Calu3 (cell line): ENCODE measurements around the gene WNT5A. TPM values are rescaled to one million over a fixed set of nuclear protein-coding genes. Genes with fewer than 3 reads are reported as not detected.

Source experiments
- BruUV-seq: library from RNA; stranded (reverse); fragments of 400-500 nt; replicated peaks from 2 replicates; lab custom pipeline; 2021; lab: Mats Ljungman, UMichigan
- CTCF ChIA-PET: fragments of 300-600 bp; sonication (Branson Sonifier 250); formaldehyde crosslinking; loops from one replicate; lab custom pipeline; 2022; ENCODE audit warnings: antibody characterized with exemption; lab: Charles Lee
- DNase-seq: peaks from one replicate; pipeline ENCODE4 v3.0.0; 2022
- H3K27ac Mint-ChIP-seq: one replicate; pipeline ENCODE4 v1.8.0; 2022; ENCODE audit warnings: mixed read lengths; ENCODE audit not compliant: unreplicated experiment
- H3K27me3 Mint-ChIP-seq: one replicate; pipeline ENCODE4 v1.8.0; 2022; ENCODE audit warnings: mixed read lengths; ENCODE audit not compliant: unreplicated experiment
- H3K36me3 Mint-ChIP-seq: one replicate; pipeline ENCODE4 v1.8.0; 2022; ENCODE audit warnings: mild to moderate bottlenecking, moderate library complexity, mixed read lengths; ENCODE audit not compliant: insufficient read depth, unreplicated experiment
- H3K4me1 Mint-ChIP-seq: one replicate; pipeline ENCODE4 v1.8.0; 2022; ENCODE audit warnings: mild to moderate bottlenecking, low read depth, mixed read lengths; ENCODE audit not compliant: unreplicated experiment
- H3K4me3 Mint-ChIP-seq: one replicate; pipeline ENCODE4 v1.8.0; 2022; ENCODE audit warnings: mild to moderate bottlenecking, low read depth, moderate library complexity, mixed read lengths; ENCODE audit not compliant: unreplicated experiment
- H3K9me3 Mint-ChIP-seq: one replicate; pipeline ENCODE4 v1.8.0; 2022; ENCODE audit warnings: low read depth, mixed read lengths; ENCODE audit not compliant: unreplicated experiment
- CTCF ChIP-seq: fragments of 200-600 bp; IDR thresholded peaks from one replicate; pipeline ENCODE4 v1.8.0; 2022; ENCODE audit warnings: antibody characterized with exemption; ENCODE audit not compliant: unreplicated experiment
- intact Hi-C: fragments of 100-400 bp; cut with micrococcal nuclease; formaldehyde crosslinking; loops from one replicate; pipeline ENCODE4 v1.10.0; 2022; ENCODE audit not compliant: unreplicated experiment
- total RNA-seq: library from RNA; stranded (reverse); gene quantifications from 2 replicates; pipeline ENCODE4 v1.2.3, GENCODE V29; 2022

WNT5A gene
- total RNA-seq, 1 experiment from 2014 or later = 0.14 TPM

GRCh38 chr3:55484191-55484689 lies 2.9 kb downstream of the WNT5A start:
- Mint-ChIP-seq H3K9me3 (no peaks in the 10 kb centered on the region), H3K27ac (no peak overlapping the region), H3K36me3 (peaks cover 11% of the 10 kb centered on the region), H3K4me3 (no peak overlapping the region), H3K27me3 (peaks cover 59% of the 10 kb centered on the region), H3K4me1 (no peaks in the 10 kb centered on the region)
- DNase-seq = no peak
- BruUV-seq = no TSS peak
- CTCF ChIA-PET = no interaction called here
- TF ChIP-seq CTCF = no peak
- intact Hi-C loops = loop anchor here (10.0 kb wide), 2 partner anchors 261 to 421 kb away; no protein-coding TSS in a partner anchor

GRCh38 chr3:55483196-55484095 lies 3.7 kb downstream of the WNT5A start:
- DNase-seq = no peak
- no TSS peak for BruUV-seq
- Mint-ChIP-seq H3K36me3 (peaks cover 11% of the 10 kb centered on the region), H3K4me3 (no peak overlapping the region), H3K27ac (no peak overlapping the region), H3K9me3 (no peaks in the 10 kb centered on the region), H3K27me3 (peaks cover 54% of the 10 kb centered on the region), H3K4me1 (no peaks in the 10 kb centered on the region)
- intact Hi-C loops = loop anchor here (10.0 kb wide), 2 partner anchors 261 to 421 kb away; no protein-coding TSS in a partner anchor
- TF ChIP-seq CTCF = no peak
- CTCF ChIA-PET = no interaction called here

GRCh38 chr3:55482496-55483195 lies 4.5 kb downstream of the WNT5A start:
- no TSS peak for BruUV-seq
- no peak overlapping the region for H3K4me3 Mint-ChIP-seq
- TF ChIP-seq CTCF = no peak
- H3K4me1 Mint-ChIP-seq = no peaks in the 10 kb centered on the region
- DNase-seq = no peak
- H3K27me3 Mint-ChIP-seq = peaks cover 50% of the 10 kb centered on the region
- intact Hi-C loops = loop anchor here (10.0 kb wide), 2 partner anchors 262 to 422 kb away; no protein-coding TSS in a partner anchor
- CTCF ChIA-PET = no interaction called here
- no peak overlapping the region for H3K27ac Mint-ChIP-seq
- H3K9me3 Mint-ChIP-seq = no peaks in the 10 kb centered on the region
- H3K36me3 Mint-ChIP-seq = peaks cover 3% of the 10 kb centered on the region

GRCh38 chr3:55481744-55482495 lies 5.2 kb downstream of the WNT5A start:
- no peak overlapping the region for H3K4me3 Mint-ChIP-seq
- no peak overlapping the region for H3K27ac Mint-ChIP-seq
- no TSS peak for BruUV-seq
- no peaks in the 10 kb centered on the region for H3K4me1 Mint-ChIP-seq
- CTCF ChIA-PET = no interaction called here
- no peaks in the 10 kb centered on the region for H3K36me3 Mint-ChIP-seq
- TF ChIP-seq CTCF = no peak
- H3K9me3 Mint-ChIP-seq = no peaks in the 10 kb centered on the region
- intact Hi-C loops = loop anchor here (10.0 kb wide), 2 partner anchors 263 to 423 kb away; no protein-coding TSS in a partner anchor
- DNase-seq = no peak
- peaks cover 43% of the 10 kb centered on the region for H3K27me3 Mint-ChIP-seq
